GM12878 (cell line): Measurements from ENCODE around the gene BTBD9. TPM values are rescaled to one million over a fixed set of nuclear protein-coding genes. Genes with fewer than 3 reads are reported as not detected.

ENCODE experiments used
- ATAC-seq: fragments of 200-7000 bp; cut with Tn5 transposase; 3 replicates; pipeline ENCODE4 v1.9.1; 2020; ENCODE audit warnings: mild to moderate bottlenecking, moderate library complexity
- BruUV-seq: library from RNA; stranded (reverse); fragments of 400-500 nt; replicated peaks from 2 replicates; lab custom pipeline; 2021; lab: Mats Ljungman, UMichigan
- CTCF ChIA-PET: fragments of 300-600 bp; sonication (Branson Sonifier 250); formaldehyde crosslinking; extraction: SDS; loops from one replicate; lab custom pipeline; 2021; ENCODE audit warnings: inconsistent platforms; lab: Yijun Ruan, JAX
- POLR2A ChIA-PET: fragments of 350-600 bp; formaldehyde crosslinking; extraction: SDS; loops from one replicate; lab custom pipeline; 2021; ENCODE audit warnings: inconsistent platforms; lab: Charles Lee
- RAD21 ChIA-PET: fragments of 300-600 bp; sonication (Branson Sonifier 250); formaldehyde crosslinking; loops from one replicate; lab custom pipeline; 2023; ENCODE audit warnings: antibody characterized with exemption; ENCODE audit not compliant: unreplicated experiment; lab: Charles Lee
- SMC1A ChIA-PET: fragments of 300-600 bp; sonication (Branson Sonifier 250); formaldehyde crosslinking; loops from one replicate; lab custom pipeline; 2023; ENCODE audit not compliant: unreplicated experiment, uncharacterized antibody; lab: Charles Lee
- DNase-seq: peaks from one replicate; pipeline ENCODE4 v3.0.0-alpha.2; 2011; ENCODE audit warnings: low read depth, low spot score
- FAIRE-seq: peaks from 3 replicates; lab custom pipeline; 2011; peaks lifted over from hg19 to GRCh38; lab: Jason Lieb, UNC
- H2AFZ ChIP-seq: 2 replicates; pipeline ENCODE4 v1.6.0; 2011; ENCODE audit warnings: low read depth, low read length, control low read depth; ENCODE audit not compliant: control insufficient read depth
- H3K27ac ChIP-seq: 2 replicates; pipeline ENCODE4 v1.5.1; 2011; ENCODE audit warnings: control low read depth; ENCODE audit not compliant: control insufficient read depth, insufficient read depth
- H3K27me3 ChIP-seq, 2 experiments: replicated peaks in 1 of 2; 2 replicates each; pipeline versions ENCODE4 v1.6.0 to v1.6.1; 2011; ENCODE audit warnings: low read length in 1 of 2; ENCODE audit not compliant: control insufficient read depth in 2 of 2, insufficient read depth in 2 of 2
- H3K36me3 ChIP-seq, 2 experiments: 2 replicates each; pipeline ENCODE4 v1.5.1; 2011; ENCODE audit warnings: low read length in 1 of 2; ENCODE audit not compliant: control insufficient read depth in 2 of 2, insufficient read depth in 2 of 2
- H3K4me1 ChIP-seq: 2 replicates; pipeline ENCODE4 v1.6.1; 2011; ENCODE audit warnings: mild to moderate bottlenecking, low read length, moderate library complexity, mixed read lengths; ENCODE audit not compliant: control insufficient read depth, insufficient read depth
- H3K4me2 ChIP-seq: 2 replicates; pipeline ENCODE4 v1.6.0; 2011; ENCODE audit warnings: control low read depth; ENCODE audit not compliant: control insufficient read depth, insufficient read depth
- H3K4me3 ChIP-seq: fragments of 200-600 bp; sonication (generic); 2 replicates; pipeline ENCODE4 v1.5.1; 2016
- H3K79me2 ChIP-seq: 2 replicates; pipeline ENCODE4 v1.6.0; 2011; ENCODE audit warnings: low read length; ENCODE audit not compliant: control insufficient read depth, insufficient read depth
- H3K9ac ChIP-seq: 2 replicates; pipeline ENCODE4 v1.8.0; 2011; ENCODE audit warnings: low read length, control low read depth, mixed read lengths; ENCODE audit not compliant: control insufficient read depth, insufficient read depth
- H3K9me3 ChIP-seq: replicated peaks from 3 replicates; pipeline ENCODE4 v1.5.1; 2011; ENCODE audit warnings: mild to moderate bottlenecking, low read length; ENCODE audit not compliant: control insufficient read depth, insufficient read depth
- H4K20me1 ChIP-seq: 2 replicates; pipeline ENCODE4 v1.6.0; 2011; ENCODE audit not compliant: control insufficient read depth, insufficient read depth
- CHD2 ChIP-seq: IDR thresholded peaks from 2 replicates; pipeline ENCODE4 v1.6.1; 2011; ENCODE audit warnings: low read depth, low read length, improper control_type of control experiment, borderline replicate concordance
- E2F8 ChIP-seq: fragments of 450-650 bp; IDR thresholded peaks from 2 replicates; pipeline ENCODE4 v1.6.1; 2018; ENCODE audit warnings: mild to moderate bottlenecking, low read depth, moderate library complexity; ENCODE audit not compliant: partially characterized antibody
- EED ChIP-seq: sonication (generic); IDR thresholded peaks from 2 replicates; pipeline ENCODE4 v1.6.1; 2016; ENCODE audit warnings: antibody characterized with exemption, low read depth
- NFIC ChIP-seq: IDR thresholded peaks from 2 replicates; pipeline ENCODE4 v1.6.1; 2012; ENCODE audit warnings: low read depth, mild to moderate bottlenecking, inconsistent platforms, low read length, moderate library complexity
- PRDM15 ChIP-seq: fragments of 450-650 bp; formaldehyde crosslinking; IDR thresholded peaks from 2 replicates; pipeline ENCODE4 v1.4.0; 2020; ENCODE audit warnings: mild to moderate bottlenecking, moderate library complexity
- RAD21 ChIP-seq: IDR thresholded peaks from 2 replicates; pipeline ENCODE4 v1.6.1; 2011; ENCODE audit warnings: mild to moderate bottlenecking, low read depth, low read length, moderate library complexity; ENCODE audit not compliant: insufficient read depth
- REST ChIP-seq: IDR thresholded peaks from 2 replicates; pipeline ENCODE4 v1.6.1; 2012; ENCODE audit warnings: mild to moderate bottlenecking, low read depth, low read length
- SIN3A ChIP-seq: IDR thresholded peaks from 2 replicates; pipeline ENCODE4 v1.6.1; 2012; ENCODE audit warnings: low read depth, low read length, improper control_type of control experiment
- SMARCA5 ChIP-seq: fragments of 450-650 bp; IDR thresholded peaks from 2 replicates; pipeline ENCODE4 v1.6.1; 2017; ENCODE audit warnings: mild to moderate bottlenecking
- SREBF1 ChIP-seq: IDR thresholded peaks from 2 replicates; pipeline ENCODE4 v1.6.1; 2012; ENCODE audit warnings: mild to moderate bottlenecking, low read length
- YBX1 ChIP-seq: fragments of 450-650 bp; IDR thresholded peaks from 2 replicates; pipeline ENCODE4 v1.6.1; 2016; ENCODE audit warnings: antibody characterized with exemption
- ZNF24 ChIP-seq: fragments of 450-650 bp; IDR thresholded peaks from 2 replicates; pipeline ENCODE4 v1.6.1; 2017; ENCODE audit warnings: antibody characterized with exemption, mild to moderate bottlenecking
- ZNF384 ChIP-seq: IDR thresholded peaks from 2 replicates; pipeline ENCODE4 v1.6.1; 2012; ENCODE audit warnings: low read depth, mild to moderate bottlenecking, low read length, improper control_type of control experiment, borderline replicate concordance
- WGBS: methylation state at CpG from one replicate; pipeline ENCODE4 v1.1.6; 2016; ENCODE audit warnings: low lambda C conversion rate; ENCODE audit not compliant: insufficient replicate concordance, insufficient coverage; ENCODE audit errors: missing lambda C conversion rate; 5-methylcytosine and 5-hydroxymethylcytosine counted together
- in situ Hi-C: fragments of 300-500 bp; cut with MboI; formaldehyde crosslinking; loops from 9 replicates; pipeline ENCODE4 v1.14.3; 2018; ENCODE audit warnings: mixed read lengths
- intact Hi-C: fragments of 100-400 bp; cut with micrococcal nuclease; formaldehyde crosslinking; loops from one replicate; pipeline ENCODE4 v1.14.2; 2022; ENCODE audit not compliant: unreplicated experiment
- polyA plus RNA-seq, 11 experiments: library from polyadenylated mRNA; depleted of rRNA in 4 of 11; unstranded in 6 of 11; stranded (reverse) in 5 of 11; fragments of >200 nt; fragmentation: Nextera tagmentation in 4 of 11; fragmentation: Illumina TruSeq in 1 of 11; extraction: Ambion mirVana in 4 of 11; extraction: Trizol in 1 of 11; gene quantifications; 1 replicate in 1 of 11; 2 replicates in 10 of 11; pipeline versions ENCODE4 v1.2.1 to v1.2.3, GENCODE V29; 2011 to 2016; ENCODE audit warnings: inconsistent platforms in 2 of 11, missing spikeins in 2 of 11, low read depth in 1 of 11
- total RNA-seq, 4 experiments: library from RNA; depleted of rRNA in 3 of 4; stranded (reverse); fragments of >200 nt in 3 of 4; fragmentation: Illumina TruSeq in 1 of 4; extraction: Trizol in 1 of 4; gene quantifications; 2 replicates each; pipeline versions ENCODE4 v1.2.1 to v1.2.3, GENCODE V29; 2013 to 2021

Gene BTBD9
- total and polyA plus RNA-seq, 10 of the 15 experiments (the other 5 are each of a cell fraction or from before 2014, with no cell fraction given) = 0.22 to 8.6 (median 4.6) TPM

GRCh38 chr6:38503032-38503773 is 136.5 kb downstream of the BTBD9 start:
- FAIRE-seq (no peak), DNase-seq (no peak), ATAC-seq (no peak)
- H3K4me3 ChIP-seq = no peak overlapping the region
- no peaks in the 10 kb centered on the region for H3K4me1 ChIP-seq
- H3K4me2 ChIP-seq = no peak overlapping the region
- H3K9me3 ChIP-seq = no peaks in the 10 kb centered on the region
- RAD21 ChIA-PET = interaction anchor here (1.3 to 2.1 kb wide), 2 partner anchors 9 to 68 kb away, joined by 3 to 7 read pairs; no protein-coding TSS in a partner anchor
- POLR2A ChIA-PET = no interaction called here
- H3K27me3 ChIP-seq = no peaks in the 10 kb centered on the region
- H3K9ac ChIP-seq = no peak overlapping the region
- 71% methylated on average over 5 of the region's 5 CpGs for WGBS
- BruUV-seq = no TSS peak
- H3K79me2 ChIP-seq = no peaks in the 10 kb centered on the region
- H4K20me1 ChIP-seq = no peaks in the 10 kb centered on the region
- H3K36me3 ChIP-seq = no peaks in the 10 kb centered on the region
- in situ Hi-C loops = no loop called here
- SMC1A ChIA-PET = interaction anchor here (0.6 to 2.1 kb wide), 4 partner anchors 10 to 168 kb away, joined by 3 to 9 read pairs (median 4); no protein-coding TSS in a partner anchor
- no peak overlapping the region for H3K27ac ChIP-seq
- intact Hi-C loops = no loop called here
- no peak overlapping the region for H2AFZ ChIP-seq
- CTCF ChIA-PET = interaction anchor here (0.6 to 2.5 kb wide), 2 partner anchors 9 to 518 kb away, joined by 4 to 17 read pairs; no protein-coding TSS in a partner anchor
- TF ChIP-seq SMARCA5 (no peak), SIN3A (no peak), ZNF24 (no peak), PRDM15 (CRISPR knock-in tag) (no peak), RAD21 (no peak), REST (no peak), ZNF384 (no peak), E2F8 (no peak), SREBF1 (no peak), NFIC (no peak), YBX1 (no peak), CHD2 (no peak), EED (no peak)
